Esophagus muscularis mucosa (tissue), 4 donors: ENCODE results near the gene VPS13D. TPM values are rescaled to one million over a fixed set of nuclear protein-coding genes. Genes with fewer than 3 reads are reported as not detected.

Experiments used
- DNase-seq: peaks from one replicate; pipeline ENCODE4 v3.0.0-alpha.2; 2017; ENCODE audit errors: extremely low spot score
- H3K27ac ChIP-seq, 4 donors: fragments of 200-600 bp; sonication (generic); replicated peaks in 1 of 4; 1 replicate in 3 of 4; 2 replicates in 1 of 4; pipeline ENCODE4 v1.5.1; 2016 to 2019; ENCODE audit warnings: mild to moderate bottlenecking in 1 of 4
- H3K27me3 ChIP-seq, 4 donors: fragments of 200-600 bp; sonication (generic); one replicate each; pipeline versions ENCODE4 v1.5.1 to v1.6.0; 2016 to 2019
- H3K36me3 ChIP-seq, 4 donors: fragments of 200-600 bp; sonication (generic); one replicate each; pipeline ENCODE4 v1.5.1; 2016 to 2019
- H3K4me1 ChIP-seq, 4 donors: fragments of 200-600 bp; sonication (generic); one replicate each; pipeline ENCODE4 v1.5.1; 2016 to 2019
- H3K4me3 ChIP-seq, 4 donors: fragments of 200-600 bp; sonication (generic); 1 replicate in 2 of 4; 2 replicates in 2 of 4; pipeline ENCODE4 v1.5.1; 2016 to 2019; ENCODE audit warnings: mild to moderate bottlenecking in 4 of 4, moderate library complexity in 1 of 4
- H3K9me3 ChIP-seq, 4 donors: fragments of 200-600 bp; sonication (generic); 1 replicate in 3 of 4; 2 replicates in 1 of 4; pipeline ENCODE4 v1.5.1; 2016 to 2019
- EP300 ChIP-seq: sonication (generic); formaldehyde crosslinking; IDR thresholded peaks from one replicate; pipeline ENCODE4 v1.6.1; 2017; ENCODE audit warnings: antibody characterized with exemption
- POLR2A ChIP-seq: fragments of 450-650 bp; IDR thresholded peaks from one replicate; pipeline ENCODE4 v1.6.1; 2017; ENCODE audit warnings: antibody characterized with exemption, moderate library complexity, mild to moderate bottlenecking, low read depth
- POLR2AphosphoS5 ChIP-seq, 2 donors: sonication (generic); formaldehyde crosslinking; IDR thresholded peaks; one replicate each; pipeline ENCODE4 v1.6.1; 2017; ENCODE audit warnings: antibody characterized with exemption in 2 of 2
- WGBS: methylation state at CpG from one replicate; pipeline ENCODE4 v1.1.5; 2018; 5-methylcytosine and 5-hydroxymethylcytosine counted together
- intact Hi-C: fragments of 100-400 bp; cut with DNase I; formaldehyde crosslinking; loops from one replicate; pipeline ENCODE4 v1.15.1; 2023
- total RNA-seq, 4 donors: library from RNA; depleted of rRNA; stranded (reverse); fragments of >200 nt; gene quantifications; one replicate each; pipeline versions ENCODE4 v1.1.0 to v1.2.1, GENCODE V29; 2016
- TF ChIP-seq, protein P1 (sequence below), 3 experiments: fragments of 200-600 bp in 2 of 3; fragments of 450-650 bp in 1 of 3; sonication (generic) in 2 of 3; IDR thresholded peaks; one replicate each; pipeline ENCODE4 v1.5.1; 2017 to 2019; ENCODE audit warnings: antibody characterized with exemption in 3 of 3, mild to moderate bottlenecking in 2 of 3, moderate library complexity in 1 of 3

Gene VPS13D
- total RNA-seq, 4 donors from 2014 or later: 67.8 to 93.3 (median 85.4) TPM

DNA sequence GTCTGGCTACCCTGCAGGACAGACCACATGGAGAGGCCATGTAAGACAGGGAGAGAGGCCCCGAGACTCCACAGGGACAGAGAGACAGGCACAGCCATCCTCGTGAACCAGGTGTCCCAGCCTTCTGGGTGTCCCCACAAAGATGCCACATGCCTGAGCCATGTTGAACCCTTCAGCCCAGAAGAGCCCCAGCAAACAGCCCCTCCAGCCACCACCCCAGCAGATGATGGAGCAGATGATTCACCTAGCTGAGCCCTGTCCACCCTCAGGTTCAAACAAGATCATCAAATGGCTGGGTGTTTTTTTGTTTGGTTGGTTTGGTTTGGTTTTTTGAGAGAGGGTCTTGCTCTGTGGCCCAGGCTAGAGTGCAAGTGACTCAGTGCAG is 309.5 kb downstream of the VPS13D start:
- H3K4me3 ChIP-seq: no peak overlapping the region
- DNase-seq: no peak
- no peaks in the 10 kb centered on the region for H3K27me3 ChIP-seq
- no peaks in the 10 kb centered on the region for H3K36me3 ChIP-seq
- intact Hi-C loops: no loop called here
- 100% methylated on average over 2 of the region's 2 CpGs for WGBS
- TF ChIP-seq POLR2AphosphoS5 (IDR thresholded peaks at IDR 0.05): no peak
- H3K27ac ChIP-seq: peak overlapping the region; percentile 84 to 90 (median 88)
- peaks cover 20 to 39% (median 37%) of the 10 kb centered on the region in 4 donors for H3K4me1 ChIP-seq
- peaks cover 0 to 9% (median 3%) of the 10 kb centered on the region in 4 donors for H3K9me3 ChIP-seq

DNA sequence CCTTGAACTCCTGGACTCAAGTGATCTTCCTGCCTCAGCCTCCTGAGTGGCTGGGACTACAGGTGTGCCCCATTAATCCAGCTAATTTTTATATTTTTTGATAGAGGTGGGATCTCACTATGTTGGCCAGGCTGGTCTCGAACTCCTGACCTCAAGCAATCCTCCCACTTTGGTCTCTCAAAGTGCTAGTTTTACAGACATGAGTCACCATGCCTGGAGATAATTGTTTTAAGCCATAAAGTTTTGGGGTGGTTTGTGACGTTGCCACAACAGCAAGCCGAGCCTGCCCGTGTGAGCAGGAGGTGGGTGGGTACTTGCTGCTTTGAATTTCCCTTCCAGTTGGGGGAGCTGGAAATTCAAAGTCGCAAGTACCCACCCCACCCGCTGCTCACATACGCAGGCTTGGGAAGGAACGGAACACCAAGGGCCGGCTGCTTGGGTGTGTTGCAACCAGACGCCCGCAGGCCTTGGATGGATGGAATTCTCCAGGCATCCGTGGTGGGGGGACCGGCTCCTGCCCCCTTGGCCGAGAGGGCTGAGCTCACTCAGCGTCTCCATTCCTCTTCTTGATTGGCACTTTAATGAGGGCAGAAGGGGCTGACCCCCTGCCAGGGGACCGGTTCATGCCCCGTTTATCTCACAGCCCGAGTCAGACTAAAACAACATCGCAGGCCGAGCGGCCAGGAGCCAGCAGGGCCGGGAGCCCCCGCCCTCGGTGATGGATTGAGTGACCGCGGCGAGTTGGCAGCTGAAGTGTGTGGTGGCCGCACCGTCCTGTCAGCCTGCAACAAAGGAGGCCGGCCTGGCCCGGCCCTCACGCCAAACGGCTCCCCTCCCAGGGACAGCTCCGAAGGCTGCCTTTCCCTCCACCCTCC is 310.1 kb downstream of the VPS13D start:
- Histone ChIP-seq H3K4me1 (peaks cover 20 to 39% (median 38%) of the 10 kb centered on the region in 4 donors), H3K27ac (peak overlapping the region; percentile 84 to 90 (median 88)), H3K9me3 (peaks cover 0 to 9% (median 3%) of the 10 kb centered on the region in 4 donors), H3K36me3 (no peaks in the 10 kb centered on the region), H3K27me3 (no peaks in the 10 kb centered on the region), H3K4me3 (peak overlapping the region; percentile 19 to 32 (median 26))
- intact Hi-C loops: loop anchor here (5.0 kb wide), 2 partner anchors 52 to 77 kb away; partner anchors contain the start of gene DHRS3
- 31% methylated on average over 9 of the region's 34 CpGs for WGBS
- TF ChIP-seq POLR2A: no peak
- TF ChIP-seq, protein P1, sequence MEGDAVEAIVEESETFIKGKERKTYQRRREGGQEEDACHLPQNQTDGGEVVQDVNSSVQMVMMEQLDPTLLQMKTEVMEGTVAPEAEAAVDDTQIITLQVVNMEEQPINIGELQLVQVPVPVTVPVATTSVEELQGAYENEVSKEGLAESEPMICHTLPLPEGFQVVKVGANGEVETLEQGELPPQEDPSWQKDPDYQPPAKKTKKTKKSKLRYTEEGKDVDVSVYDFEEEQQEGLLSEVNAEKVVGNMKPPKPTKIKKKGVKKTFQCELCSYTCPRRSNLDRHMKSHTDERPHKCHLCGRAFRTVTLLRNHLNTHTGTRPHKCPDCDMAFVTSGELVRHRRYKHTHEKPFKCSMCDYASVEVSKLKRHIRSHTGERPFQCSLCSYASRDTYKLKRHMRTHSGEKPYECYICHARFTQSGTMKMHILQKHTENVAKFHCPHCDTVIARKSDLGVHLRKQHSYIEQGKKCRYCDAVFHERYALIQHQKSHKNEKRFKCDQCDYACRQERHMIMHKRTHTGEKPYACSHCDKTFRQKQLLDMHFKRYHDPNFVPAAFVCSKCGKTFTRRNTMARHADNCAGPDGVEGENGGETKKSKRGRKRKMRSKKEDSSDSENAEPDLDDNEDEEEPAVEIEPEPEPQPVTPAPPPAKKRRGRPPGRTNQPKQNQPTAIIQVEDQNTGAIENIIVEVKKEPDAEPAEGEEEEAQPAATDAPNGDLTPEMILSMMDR (IDR thresholded peaks at IDR 0.05): peak in 2 of 3 experiments; percentile 23 to 37
- peak; percentile 92 for TF ChIP-seq EP300
- TF ChIP-seq POLR2AphosphoS5 (IDR thresholded peaks at IDR 0.05): peak; percentile 80 to 85
- DNase-seq: peak; percentile 97

DNA sequence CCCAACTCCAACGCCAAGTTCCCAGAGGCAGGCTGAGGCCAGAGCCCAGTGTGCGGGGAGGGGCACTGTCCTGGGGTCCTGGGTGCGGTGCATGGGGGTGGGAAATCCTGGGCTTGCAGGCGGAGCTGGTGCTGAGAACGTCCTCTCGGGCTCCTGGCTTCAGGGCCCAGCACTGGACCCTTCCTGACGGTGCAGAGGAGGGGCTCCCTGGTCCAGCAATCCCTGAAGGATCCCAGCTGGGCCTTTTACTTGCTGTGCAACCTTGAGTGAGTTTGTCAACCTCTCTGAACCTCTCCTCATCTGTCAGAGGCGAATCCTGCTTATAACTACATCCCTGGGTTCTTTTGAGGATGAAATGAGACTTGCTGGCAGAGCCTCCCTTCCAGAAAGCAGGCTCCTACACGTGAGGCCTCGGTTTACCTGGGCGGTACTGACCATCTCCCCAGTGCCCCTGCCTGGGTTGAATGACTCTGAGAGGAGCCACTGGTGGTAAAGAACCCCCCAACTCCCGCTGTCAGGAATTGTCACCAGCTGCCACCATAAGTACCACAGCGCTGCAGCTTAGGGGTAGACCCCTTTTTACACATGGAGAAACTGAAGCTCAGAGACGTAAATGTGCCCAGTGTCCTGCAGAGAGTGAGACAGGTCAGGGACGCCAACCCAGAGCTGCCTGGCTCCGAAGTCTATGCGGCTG is 310.9 kb downstream of the VPS13D start:
- H3K27me3 ChIP-seq: no peaks in the 10 kb centered on the region
- H3K27ac ChIP-seq: peak overlapping the region; percentile 84 to 90 (median 88)
- H3K36me3 ChIP-seq: no peaks in the 10 kb centered on the region
- H3K9me3 ChIP-seq: peaks cover 0 to 7% (median 2%) of the 10 kb centered on the region in 4 donors
- no CpG with 5 or more reads among the region's 17 CpGs for WGBS
- peak overlapping the region; percentile 19 to 32 (median 26) for H3K4me3 ChIP-seq
- peaks cover 20 to 41% (median 38%) of the 10 kb centered on the region in 4 donors for H3K4me1 ChIP-seq
- peak; percentile 92 for DNase-seq
- TF ChIP-seq POLR2AphosphoS5 (IDR thresholded peaks at IDR 0.05): no peak
- no peak for TF ChIP-seq POLR2A
- TF ChIP-seq, protein P1 (IDR thresholded peaks at IDR 0.05): no peak
- no peak for TF ChIP-seq EP300
- intact Hi-C loops: loop anchor here (5.0 kb wide), 2 partner anchors 52 to 77 kb away; partner anchors contain the start of gene DHRS3

DNA sequence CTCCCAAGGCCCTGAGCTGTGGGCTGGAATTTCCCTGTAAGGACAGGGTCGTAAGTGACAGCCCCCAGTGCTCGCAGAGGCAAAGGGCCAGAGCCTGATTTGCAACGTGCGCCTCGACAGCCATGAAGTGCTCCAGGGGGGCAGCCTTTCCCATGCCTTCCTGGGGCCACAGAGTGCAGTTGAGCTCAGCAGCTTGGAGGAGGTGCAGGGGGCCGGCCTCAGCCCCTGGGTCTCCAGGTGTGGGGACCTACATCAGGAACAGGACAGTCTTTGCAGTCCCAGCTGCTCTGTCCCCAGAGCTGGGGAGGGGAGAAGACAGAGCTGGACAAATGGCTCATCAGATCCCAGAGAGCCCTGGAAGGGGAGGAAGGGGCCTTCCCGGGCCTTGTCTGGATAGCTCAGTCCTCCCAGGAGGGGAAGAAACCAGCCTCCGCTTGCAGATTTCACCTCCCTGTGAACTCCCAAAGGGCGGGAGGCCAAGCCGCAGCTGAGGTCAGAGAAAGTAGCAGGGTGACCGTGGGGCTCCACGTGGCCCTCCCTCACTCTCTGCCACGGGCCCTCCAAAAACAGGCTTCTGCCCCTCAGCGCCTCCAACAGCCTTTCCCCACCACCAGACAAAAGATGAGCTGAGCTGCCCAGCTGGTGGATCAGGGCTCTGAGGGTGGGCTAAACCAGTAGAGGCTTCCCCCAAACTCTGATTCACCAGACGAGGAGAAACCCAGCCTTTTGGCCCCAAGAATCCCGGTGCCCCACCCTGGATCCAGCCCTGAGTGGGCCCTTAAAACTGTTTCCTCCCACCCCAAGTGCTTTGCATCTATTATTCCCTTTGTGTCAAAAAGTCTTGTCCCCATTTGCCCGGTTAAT is 311.7 kb downstream of the VPS13D start:
- intact Hi-C loops: loop anchor here (5.0 kb wide), 2 partner anchors 51 to 76 kb away; partner anchors contain the start of gene DHRS3
- WGBS: 40% methylated on average over 9 of the region's 17 CpGs
- Histone ChIP-seq H3K9me3 (no peaks in the 10 kb centered on the region), H3K4me3 (no peak overlapping the region), H3K27me3 (no peaks in the 10 kb centered on the region), H3K27ac (peak overlapping the region; percentile 84 to 90 (median 88)), H3K4me1 (peaks cover 20 to 42% (median 39%) of the 10 kb centered on the region in 4 donors), H3K36me3 (no peaks in the 10 kb centered on the region)
- TF ChIP-seq POLR2A (no peak), EP300 (no peak), POLR2AphosphoS5 (IDR thresholded peaks at IDR 0.05) (no peak)
- TF ChIP-seq, protein P1 (IDR thresholded peaks at IDR 0.05): no peak
- DNase-seq: peak; percentile 86
